IMR-90 (cell line): ENCODE measurements around the gene RAB30. TPM values are rescaled to one million over a fixed set of nuclear protein-coding genes. Genes with fewer than 3 reads are reported as not detected.
A peak's percentile ranks its signal among the peaks of the same experiment; 100 is the strongest.

Source experiments
- ATAC-seq: fragments of 200-7000 bp; cut with Tn5 transposase; 2 replicates; pipeline ENCODE4 v1.9.1; 2020; ENCODE audit warnings: low read depth, mild to moderate bottlenecking, moderate library complexity
- BruUV-seq: library from RNA; stranded (reverse); fragments of 400-500 nt; replicated peaks from 2 replicates; lab custom pipeline; 2021; lab: Mats Ljungman, UMichigan
- CTCF ChIA-PET: fragments of 300-600 bp; formaldehyde crosslinking; extraction: SDS; loops from one replicate; lab custom pipeline; 2021; ENCODE audit warnings: antibody characterized with exemption; lab: Yijun Ruan, JAX
- POLR2A ChIA-PET: fragments of 300-600 bp; sonication (Branson Sonifier 250); formaldehyde crosslinking; loops from one replicate; lab custom pipeline; 2022; ENCODE audit warnings: antibody characterized with exemption; ENCODE audit not compliant: unreplicated experiment; lab: Charles Lee
- DNase-seq: peaks from one replicate; pipeline ENCODE4 v3.0.0; 2013
- H2AFZ ChIP-seq: replicated peaks from 2 replicates; pipeline ENCODE3; 2013; ENCODE audit warnings: low read length, mild to moderate bottlenecking; ENCODE audit not compliant: poor library complexity
- H2AK5ac ChIP-seq: 2 replicates; pipeline ENCODE4 v1.6.1; 2013; ENCODE audit warnings: low read depth, low read length, inconsistent platforms
- H2AK9ac ChIP-seq: replicated peaks from 2 replicates; pipeline ENCODE3; 2013; ENCODE audit warnings: mild to moderate bottlenecking, low read depth, low read length, moderate library complexity; ENCODE audit not compliant: poor library complexity
- H2BK120ac ChIP-seq: 2 replicates; pipeline ENCODE4 v1.6.1; 2013; ENCODE audit warnings: low read depth, low read length, inconsistent platforms
- H2BK15ac ChIP-seq: 3 replicates; pipeline ENCODE4 v1.6.1; 2013; ENCODE audit warnings: low read depth, low read length, inconsistent platforms
- H2BK20ac ChIP-seq: 2 replicates; pipeline ENCODE4 v1.6.1; 2013; ENCODE audit warnings: low read depth, mild to moderate bottlenecking, inconsistent platforms, low read length, moderate library complexity
- H2BK5ac ChIP-seq: 2 replicates; pipeline ENCODE4 v1.6.1; 2013; ENCODE audit warnings: mild to moderate bottlenecking, low read depth, low read length, inconsistent platforms; ENCODE audit not compliant: poor library complexity, severe bottlenecking
- H3K14ac ChIP-seq: replicated peaks from 2 replicates; pipeline ENCODE4 v1.6.1; 2013; ENCODE audit warnings: low read depth, low read length, inconsistent platforms
- H3K18ac ChIP-seq: 2 replicates; pipeline ENCODE4 v1.6.1; 2013; ENCODE audit warnings: low read depth, low read length, control low read depth
- H3K23ac ChIP-seq: 2 replicates; pipeline ENCODE4 v1.6.1; 2013; ENCODE audit warnings: low read depth, low read length, inconsistent platforms
- H3K27ac ChIP-seq: 2 replicates; pipeline ENCODE4 v1.5.1; 2013; ENCODE audit warnings: mild to moderate bottlenecking, control low read depth, low read length; ENCODE audit not compliant: insufficient read depth
- H3K27me3 ChIP-seq: 2 replicates; pipeline ENCODE4 v1.6.1; 2013; ENCODE audit warnings: low read length; ENCODE audit not compliant: control insufficient read depth, insufficient read depth
- H3K36me3 ChIP-seq: 2 replicates; pipeline ENCODE4 v1.6.1; 2013; ENCODE audit warnings: low read length, mixed read lengths; ENCODE audit not compliant: control insufficient read depth, insufficient read depth
- H3K4ac ChIP-seq: 2 replicates; pipeline ENCODE4 v1.6.1; 2013; ENCODE audit warnings: low read depth, low read length, inconsistent platforms
- H3K4me1 ChIP-seq: 2 replicates; pipeline ENCODE4 v1.6.1; 2013; ENCODE audit warnings: low read length, mixed read lengths; ENCODE audit not compliant: control insufficient read depth, insufficient read depth
- H3K4me2 ChIP-seq: 2 replicates; pipeline ENCODE4 v1.6.1; 2013; ENCODE audit warnings: low read depth, mild to moderate bottlenecking, control low read depth, low read length, moderate library complexity
- H3K4me3 ChIP-seq: 2 replicates; pipeline ENCODE4 v1.5.1; 2013; ENCODE audit warnings: low read depth, mild to moderate bottlenecking, control low read depth, low read length, moderate library complexity; ENCODE audit not compliant: insufficient read depth
- H3K56ac ChIP-seq: 2 replicates; pipeline ENCODE4 v1.6.1; 2013; ENCODE audit warnings: low read length, inconsistent platforms; ENCODE audit not compliant: insufficient read depth; ENCODE audit errors: extremely low read depth
- H3K79me1 ChIP-seq, 2 experiments: 2 replicates each; pipeline ENCODE4 v1.6.1; 2013; ENCODE audit warnings: low read length in 2 of 2, inconsistent platforms in 1 of 2, low read depth in 1 of 2
- H3K9ac ChIP-seq: 2 replicates; pipeline ENCODE4 v1.6.1; 2013; ENCODE audit warnings: low read depth, low read length, control low read depth
- H3K9me1 ChIP-seq: 2 replicates; pipeline ENCODE4 v1.6.1; 2013; ENCODE audit warnings: low read length, inconsistent platforms; ENCODE audit not compliant: insufficient read depth
- H3K9me3 ChIP-seq: 2 replicates; pipeline ENCODE4 v1.6.1; 2013; ENCODE audit warnings: low read length; ENCODE audit not compliant: control insufficient read depth, insufficient read depth
- H4K20me1 ChIP-seq: 2 replicates; pipeline ENCODE4 v1.6.1; 2013; ENCODE audit warnings: low read length, inconsistent platforms; ENCODE audit not compliant: insufficient read depth
- H4K5ac ChIP-seq: 2 replicates; pipeline ENCODE4 v1.6.1; 2013; ENCODE audit warnings: mild to moderate bottlenecking, low read depth, low read length, control low read depth
- H4K8ac ChIP-seq, 2 experiments: 2 replicates each; pipeline ENCODE4 v1.6.1; 2013; ENCODE audit warnings: low read depth in 2 of 2, low read length in 2 of 2, control low read depth in 1 of 2, inconsistent platforms in 1 of 2
- H4K91ac ChIP-seq: 2 replicates; pipeline ENCODE4 v1.6.1; 2013; ENCODE audit warnings: low read depth, low read length, inconsistent platforms; ENCODE audit not compliant: insufficient read depth
- WGBS, 2 experiments: methylation state at CpG; one replicate each; pipeline versions ENCODE4 v1.1.5 to v1.1.7; 2013; ENCODE audit warnings: missing lambda C conversion rate in 2 of 2; ENCODE audit not compliant: insufficient read length in 1 of 2; ENCODE audit errors: extremely low coverage in 2 of 2; 5-methylcytosine and 5-hydroxymethylcytosine counted together
- dilution Hi-C: fragments of 300-500 bp; cut with HindIII; formaldehyde crosslinking; loops from one replicate; pipeline ENCODE4 v1.14.3; 2018; ENCODE audit warnings: low sequenced_read_pairs; ENCODE audit not compliant: unreplicated experiment
- in situ Hi-C: fragments of 300-500 bp; cut with MboI; formaldehyde crosslinking; loops from 3 replicates; pipeline ENCODE4 v1.14.3; 2019; ENCODE audit warnings: low sequenced_read_pairs, inconsistent platforms, mixed read lengths
- intact Hi-C: fragments of 100-400 bp; cut with micrococcal nuclease; formaldehyde crosslinking; loops from 2 replicates; pipeline ENCODE4 v1.10.0; 2022
- polyA plus RNA-seq, 3 experiments: library from polyadenylated mRNA; depleted of rRNA; stranded (reverse); fragments of >200 nt; gene quantifications; 2 replicates each; pipeline ENCODE4 v1.2.3, GENCODE V29; 2012; ENCODE audit warnings: low replicate concordance in 1 of 3
- total RNA-seq: library from RNA; depleted of rRNA; stranded (reverse); fragments of >200 nt; gene quantifications from 2 replicates; pipeline ENCODE4 v1.2.3, GENCODE V29; 2012
- TF ChIP-seq, protein P1 (sequence below): fragments of 150-350 bp; IDR thresholded peaks from 2 replicates; pipeline ENCODE4 v1.6.1; 2016; ENCODE audit warnings: low read depth, mild to moderate bottlenecking, low read length, moderate library complexity, borderline replicate concordance

Gene RAB30
- total and polyA plus RNA-seq, 2 of the 4 experiments (the other 2 are of a cell fraction) = 7.2 to 25.6 TPM

DNA sequence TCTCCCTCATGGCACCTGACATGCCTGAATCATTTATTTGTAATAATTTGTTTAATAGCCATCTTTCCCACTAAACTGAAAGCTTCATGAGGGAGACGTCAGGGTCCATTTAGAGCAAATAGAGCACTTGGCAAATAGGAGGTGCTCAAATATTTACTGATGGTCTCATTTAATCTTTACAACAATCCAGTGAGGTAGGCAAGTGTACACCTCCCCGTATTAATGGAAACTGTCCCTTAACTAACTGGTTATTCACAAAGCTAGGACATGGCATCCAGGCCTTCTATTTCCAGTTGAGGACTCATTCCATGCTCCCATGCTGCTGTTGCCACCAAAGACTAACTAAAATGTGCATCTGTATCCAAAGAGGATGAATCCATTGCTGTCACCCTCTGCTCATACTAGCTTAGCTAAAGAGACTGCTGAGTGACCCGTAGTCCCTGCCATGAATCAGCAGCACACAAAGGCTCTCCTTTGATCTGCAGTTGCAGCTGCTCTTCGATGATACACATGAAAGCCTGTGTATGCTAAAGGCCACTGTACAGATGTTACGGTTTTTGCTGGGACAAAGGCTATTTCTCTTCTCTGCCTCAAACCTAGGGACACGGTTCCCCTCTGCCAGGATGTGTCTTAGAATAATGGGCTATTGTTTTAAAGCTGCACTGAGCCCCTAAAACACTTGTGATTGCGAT lies 82.6 kb downstream of the RAB30 start:
- WGBS, 2 experiments = 72% methylated on average over 2 of the region's 7 CpGs; no CpG with 5 or more reads in 1 of the 2 experiments
- Histone ChIP-seq H3K27me3 (no peaks in the 10 kb centered on the region), H3K36me3 (peaks cover 14% of the 10 kb centered on the region), H3K79me1 (0 out of 4 replicates have a peak, but pooled peaks cover 0 to 3% of the 10 kb centered on the region in 2 experiments), H3K9me1 (peaks cover 2% of the 10 kb centered on the region), H3K4me2 (no peak overlapping the region), H2BK15ac (no peak overlapping the region), H3K27ac (no peak overlapping the region), H3K4me1 (peaks cover 2% of the 10 kb centered on the region), H3K18ac (no peak overlapping the region), H3K4ac (no peak overlapping the region), H2BK5ac (no peak overlapping the region), H3K14ac (no peak overlapping the region), H4K91ac (no peak overlapping the region), H2AFZ (no peak overlapping the region), H4K5ac (no peak overlapping the region), H3K4me3 (no peak overlapping the region), H2AK5ac (no peak overlapping the region), H4K20me1 (no peaks in the 10 kb centered on the region), H4K8ac (no peak overlapping the region), H2BK20ac (no peak overlapping the region), H2BK120ac (no peak overlapping the region), H3K23ac (no peak overlapping the region), H2AK9ac (no peak overlapping the region), H3K9me3 (no peaks in the 10 kb centered on the region), H3K9ac (no peak overlapping the region), H3K56ac (no peak overlapping the region)
- intact Hi-C loops = no loop called here
- ChIA-PET POLR2A (no interaction called here), CTCF (no interaction called here)
- TF ChIP-seq, protein P1, sequence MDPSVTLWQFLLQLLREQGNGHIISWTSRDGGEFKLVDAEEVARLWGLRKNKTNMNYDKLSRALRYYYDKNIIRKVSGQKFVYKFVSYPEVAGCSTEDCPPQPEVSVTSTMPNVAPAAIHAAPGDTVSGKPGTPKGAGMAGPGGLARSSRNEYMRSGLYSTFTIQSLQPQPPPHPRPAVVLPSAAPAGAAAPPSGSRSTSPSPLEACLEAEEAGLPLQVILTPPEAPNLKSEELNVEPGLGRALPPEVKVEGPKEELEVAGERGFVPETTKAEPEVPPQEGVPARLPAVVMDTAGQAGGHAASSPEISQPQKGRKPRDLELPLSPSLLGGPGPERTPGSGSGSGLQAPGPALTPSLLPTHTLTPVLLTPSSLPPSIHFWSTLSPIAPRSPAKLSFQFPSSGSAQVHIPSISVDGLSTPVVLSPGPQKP = no peak
- no peak; the same call in 1 of the 2 replicates for ATAC-seq
- dilution Hi-C loops = no loop called here
- in situ Hi-C loops = no loop called here
- peak; percentile 33 for DNase-seq
- no TSS peak for BruUV-seq
